Activated naive CD4-positive, alpha-beta T cell treated with anti-CD3 and anti-CD28 coated beads, Interleukin-2, amount 50 U/mL, for 16 hours (primary cell): ENCODE results near the gene FGD6.

Source experiments
- DNase-seq: peaks from one replicate; pipeline ENCODE4 v3.0.0-alpha.2; 2020

The FGD6 gene

GRCh38 chr12:95073698-95074520, 143.4 kb downstream of the FGD6 start:
- no peak for DNase-seq

GRCh38 chr12:95072900-95073697, 144.2 kb downstream of the FGD6 start, which contains the start of gene NR2C1:
NR2C1 (minus strand) TSS chr12:95073618; CDS start chr12:95067384, 6,234 bp downstream.
- DNase-seq = peak; percentile 92

DNA sequence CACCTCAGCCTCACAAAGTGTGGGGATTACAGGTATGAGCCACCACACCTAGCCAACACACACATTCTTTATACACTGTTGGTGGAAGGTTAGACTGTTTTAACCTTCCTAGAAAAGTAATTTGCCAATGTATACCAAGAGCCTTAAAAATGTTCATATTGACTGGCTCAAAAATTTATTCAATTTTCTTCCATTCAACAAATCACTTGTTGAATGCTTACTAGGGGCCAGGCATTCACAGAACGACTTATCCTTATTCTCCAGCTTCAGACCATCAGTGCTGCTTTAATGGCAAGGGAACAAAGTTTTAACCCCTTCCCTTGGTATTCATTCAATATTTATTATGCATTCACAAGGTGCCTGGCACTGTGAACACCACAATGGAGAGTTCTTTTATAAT, 146.9 kb downstream of the FGD6 start:
- DNase-seq = no peak

- DNase-seq = no peak
Measured at GRCh38 chr12:95066091-95066855, 151.0 kb downstream of the FGD6 start.

DNA sequence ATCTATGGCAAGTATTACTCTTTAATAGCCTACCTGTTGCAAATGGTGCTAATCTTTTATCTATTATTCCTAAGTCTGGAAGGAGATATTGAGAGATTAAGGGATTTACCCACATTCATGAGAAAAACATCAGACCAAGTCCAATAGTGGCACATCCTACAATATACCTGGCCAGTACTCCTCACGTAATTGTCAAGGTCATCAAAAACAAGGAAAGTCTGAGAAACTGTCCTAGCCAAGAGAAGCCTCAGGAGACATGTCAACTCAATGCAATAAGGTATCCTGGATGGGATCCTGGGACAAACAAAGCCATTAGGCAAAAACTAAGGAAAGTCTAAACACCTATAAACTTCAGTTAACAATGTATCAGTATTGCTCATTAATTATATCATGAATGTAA, 156.3 kb downstream of the FGD6 start:
- no peak for DNase-seq

- no peak for DNase-seq
Measured at GRCh38 chr12:95059984-95060383, 157.3 kb downstream of the FGD6 start.

GRCh38 chr12:95057424-95057823, 159.8 kb downstream of the FGD6 start:
- DNase-seq = no peak

GRCh38 chr12:95055057-95055456, 162.2 kb downstream of the FGD6 start:
- no peak for DNase-seq

- no peak for DNase-seq
Measured at GRCh38 chr12:95054206-95054605, 163.1 kb downstream of the FGD6 start.

DNA sequence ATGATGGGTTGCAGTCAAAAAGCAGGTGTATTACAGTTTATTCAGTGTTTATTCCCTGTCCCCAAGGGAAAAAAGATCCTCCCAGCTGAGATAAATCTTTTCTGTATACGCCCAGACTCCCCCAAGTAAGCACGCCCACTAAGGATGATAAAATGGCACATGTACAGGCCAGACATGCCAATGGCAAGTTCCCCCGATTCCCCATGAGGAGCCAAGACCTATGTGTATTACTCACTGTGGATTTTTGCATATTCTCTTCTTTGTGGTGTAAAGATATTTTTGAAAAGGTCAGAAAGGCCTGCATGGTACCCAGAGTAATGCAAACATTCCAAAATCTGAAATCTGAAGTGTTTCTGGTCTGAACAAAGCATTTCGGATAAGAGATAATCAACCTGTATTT, 166.0 kb downstream of the FGD6 start:
- no peak for DNase-seq

DNA sequence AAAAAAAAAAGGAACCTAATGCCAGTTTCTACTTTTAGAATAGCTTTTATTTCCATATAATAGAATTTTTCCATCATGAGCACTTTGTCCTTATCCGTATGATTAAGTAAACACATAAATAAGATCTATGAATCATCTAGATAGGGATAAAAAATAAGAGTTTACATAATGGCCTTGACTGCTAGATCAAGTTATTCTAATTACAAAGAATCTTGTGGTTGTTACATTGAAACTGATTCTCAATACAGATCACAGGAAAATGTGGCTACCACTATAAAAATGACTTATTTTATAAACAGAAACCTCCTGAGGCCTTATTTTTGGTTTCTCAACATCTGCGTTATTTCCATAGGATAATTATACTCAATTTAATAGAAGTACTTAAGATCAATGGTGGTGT, 179.4 kb downstream of the FGD6 start:
- no peak for DNase-seq

GRCh38 chr12:95034750-95035149, 182.5 kb downstream of the FGD6 start:
- no peak for DNase-seq
